HL-60 (cell line): ENCODE measurements around the gene YTHDF1.

ENCODE experiments used
- DNase-seq, 2 experiments: peaks; one replicate each; pipeline ENCODE4 v3.0.0-alpha.2; 2010 to 2020; ENCODE audit warnings: low read depth in 1 of 2, low spot score in 1 of 2
- H3K27ac ChIP-seq: fragments of 250-450 bp; sonication (Bioruptor Pico); replicated peaks from 2 replicates; pipeline ENCODE4 v1.5.1; 2020; ENCODE audit warnings: mild to moderate bottlenecking, moderate library complexity
- H3K27me3 ChIP-seq: fragments of 250-450 bp; sonication (Bioruptor Pico); 2 replicates; pipeline ENCODE4 v1.5.1; 2021; ENCODE audit warnings: mild to moderate bottlenecking, moderate library complexity; ENCODE audit not compliant: insufficient read depth, poor library complexity, severe bottlenecking
- H3K4me3 ChIP-seq: replicated peaks from 2 replicates; pipeline ENCODE4 v1.5.1; 2011; ENCODE audit warnings: mild to moderate bottlenecking, control low read depth, low read length; ENCODE audit not compliant: insufficient read depth
- GABPA ChIP-seq: IDR thresholded peaks from 2 replicates; pipeline ENCODE4 v1.6.1; 2012; ENCODE audit warnings: low read depth
- POLR2AphosphoS5 ChIP-seq: IDR thresholded peaks from 2 replicates; pipeline ENCODE4 v1.6.1; 2012; ENCODE audit warnings: low read depth
- REST ChIP-seq: IDR thresholded peaks from 2 replicates; pipeline ENCODE4 v1.6.1; 2012; ENCODE audit warnings: low read depth; ENCODE audit not compliant: insufficient replicate concordance
- SPI1 ChIP-seq: IDR thresholded peaks from 2 replicates; pipeline ENCODE4 v1.6.1; 2012; ENCODE audit warnings: low read depth, mild to moderate bottlenecking, borderline replicate concordance
- TF ChIP-seq, protein P1 (sequence below): IDR thresholded peaks from one replicate; pipeline ENCODE4 v1.5.1; 2011; ENCODE audit warnings: low read length, control low read depth, inconsistent platforms; ENCODE audit not compliant: insufficient read depth

YTHDF1 gene

GRCh38 chr20:63249891-63250290, 34.0 kb upstream of the YTHDF1 start:
- no peak overlapping the region for H3K27ac ChIP-seq
- no peak for DNase-seq
- no peak overlapping the region for H3K4me3 ChIP-seq
- H3K27me3 ChIP-seq, result peaks cover 38% of the 10 kb centered on the region
- TF ChIP-seq, protein P1, sequence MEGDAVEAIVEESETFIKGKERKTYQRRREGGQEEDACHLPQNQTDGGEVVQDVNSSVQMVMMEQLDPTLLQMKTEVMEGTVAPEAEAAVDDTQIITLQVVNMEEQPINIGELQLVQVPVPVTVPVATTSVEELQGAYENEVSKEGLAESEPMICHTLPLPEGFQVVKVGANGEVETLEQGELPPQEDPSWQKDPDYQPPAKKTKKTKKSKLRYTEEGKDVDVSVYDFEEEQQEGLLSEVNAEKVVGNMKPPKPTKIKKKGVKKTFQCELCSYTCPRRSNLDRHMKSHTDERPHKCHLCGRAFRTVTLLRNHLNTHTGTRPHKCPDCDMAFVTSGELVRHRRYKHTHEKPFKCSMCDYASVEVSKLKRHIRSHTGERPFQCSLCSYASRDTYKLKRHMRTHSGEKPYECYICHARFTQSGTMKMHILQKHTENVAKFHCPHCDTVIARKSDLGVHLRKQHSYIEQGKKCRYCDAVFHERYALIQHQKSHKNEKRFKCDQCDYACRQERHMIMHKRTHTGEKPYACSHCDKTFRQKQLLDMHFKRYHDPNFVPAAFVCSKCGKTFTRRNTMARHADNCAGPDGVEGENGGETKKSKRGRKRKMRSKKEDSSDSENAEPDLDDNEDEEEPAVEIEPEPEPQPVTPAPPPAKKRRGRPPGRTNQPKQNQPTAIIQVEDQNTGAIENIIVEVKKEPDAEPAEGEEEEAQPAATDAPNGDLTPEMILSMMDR, result no peak
- no peak for TF ChIP-seq REST
- TF ChIP-seq POLR2AphosphoS5, result no peak
- TF ChIP-seq GABPA, result no peak
- no peak for TF ChIP-seq SPI1

DNA sequence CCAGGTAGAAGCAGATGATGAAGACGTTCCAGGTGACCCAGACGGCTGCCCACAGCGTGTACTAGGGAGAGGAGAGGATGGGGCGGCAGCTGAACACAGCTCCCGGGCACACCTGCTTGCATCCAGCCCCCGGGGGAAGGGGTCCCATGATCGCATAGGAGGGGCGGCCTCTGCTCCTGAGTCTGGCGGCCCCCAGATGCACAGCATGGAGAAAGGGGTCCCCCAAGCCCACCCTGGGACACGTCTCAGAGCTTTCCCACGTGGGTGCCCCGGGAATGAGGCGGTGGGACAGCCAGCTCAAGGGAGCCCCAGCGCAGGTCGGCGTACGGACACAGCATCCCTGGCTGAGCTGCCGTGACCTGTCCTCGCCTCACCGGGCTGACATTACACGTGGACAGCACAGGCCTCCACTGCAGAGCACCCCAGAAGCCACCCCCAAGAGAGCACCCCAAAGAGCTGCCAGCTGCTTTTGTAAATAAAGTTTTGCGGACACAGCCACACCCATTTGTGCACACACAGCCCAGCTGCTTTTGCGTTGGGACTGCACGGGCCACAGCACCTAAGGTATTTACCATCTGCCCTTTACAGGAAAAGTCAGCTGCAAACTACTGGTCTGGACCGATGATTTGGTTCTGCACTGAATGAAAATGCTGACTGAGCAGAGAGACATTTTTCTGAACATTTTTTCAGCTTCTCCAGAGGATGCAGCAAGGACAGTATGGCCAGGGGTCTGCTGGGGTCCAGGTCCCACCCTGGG, 33.1 kb upstream of the YTHDF1 start:
- Histone ChIP-seq H3K27me3 (peaks cover 34% of the 10 kb centered on the region), H3K27ac (no peak overlapping the region)
- TF ChIP-seq SPI1 (no peak), POLR2AphosphoS5 (no peak), REST (no peak), GABPA (no peak)
- TF ChIP-seq, protein P1, result no peak

DNA sequence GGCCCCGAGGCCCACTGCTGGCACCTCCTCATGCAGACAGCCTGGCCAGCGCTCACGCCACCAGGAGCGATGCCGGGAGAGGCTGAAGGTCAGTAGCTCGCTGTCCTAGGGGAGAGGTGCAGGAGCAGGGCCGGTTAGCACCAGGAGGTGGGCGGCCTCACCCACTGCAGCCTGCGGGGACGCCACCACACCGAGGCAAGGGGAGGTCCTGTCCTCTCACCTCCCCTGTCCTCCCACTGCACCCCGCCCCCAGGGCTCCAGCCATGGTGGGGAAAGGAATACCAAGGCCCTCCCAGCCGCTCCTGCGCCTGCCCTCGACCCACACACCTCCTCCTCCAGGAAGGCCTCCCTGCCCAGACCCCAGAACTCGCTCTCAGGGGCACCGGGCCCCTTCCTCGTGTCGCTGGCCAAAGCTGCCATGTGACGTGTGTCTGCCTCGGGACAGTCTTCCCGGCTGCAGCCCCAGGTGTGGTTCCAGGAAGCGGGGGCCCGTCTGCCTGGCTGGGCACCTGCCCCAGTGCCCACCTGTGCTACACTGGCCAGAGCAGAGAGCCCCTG, 31.8 kb upstream of the YTHDF1 start:
- no peak overlapping the region for H3K27ac ChIP-seq
- peaks cover 26% of the 10 kb centered on the region for H3K27me3 ChIP-seq
- H3K4me3 ChIP-seq, result no peak overlapping the region
- TF ChIP-seq GABPA (no peak), REST (no peak), SPI1 (no peak), POLR2AphosphoS5 (no peak)
- TF ChIP-seq, protein P1, result no peak
- no peak for DNase-seq

More for the DNA sequence above, 33.1 kb upstream of the YTHDF1 start:
- DNase-seq, result no peak
- H3K4me3 ChIP-seq, result no peak overlapping the region
